Osteoblast (primary cell): ENCODE measurements around the gene NCEH1. TPM values are rescaled to one million over a fixed set of nuclear protein-coding genes. Genes with fewer than 3 reads are reported as not detected.
A peak's percentile ranks its signal among the peaks of the same experiment; 100 is the strongest.
"Not testable (repeated sequence)": the region's sequence is repeated elsewhere in the genome, so short reads cannot be mapped to it uniquely, and the experiment has no call there.

Experiments
- DNase-seq: peaks from one replicate; pipeline ENCODE4 v3.0.0; 2011; ENCODE audit warnings: low spot score, mixed read lengths; ENCODE audit not compliant: insufficient read length; ENCODE audit errors: missing footprints
- H2AFZ ChIP-seq: 2 replicates; pipeline ENCODE4 v1.6.0; 2011; ENCODE audit warnings: mild to moderate bottlenecking, low read length
- H3K27ac ChIP-seq: 2 replicates; pipeline ENCODE4 v1.5.1; 2011; ENCODE audit warnings: mild to moderate bottlenecking, low read depth, low read length, moderate library complexity
- H3K27me3 ChIP-seq: 2 replicates; pipeline ENCODE4 v1.6.0; 2012; ENCODE audit warnings: mild to moderate bottlenecking, control low read depth, inconsistent platforms, low read length, moderate library complexity; ENCODE audit not compliant: insufficient read depth
- H3K36me3 ChIP-seq: 2 replicates; pipeline ENCODE4 v1.5.1; 2011; ENCODE audit warnings: mild to moderate bottlenecking, low read length, control low read depth, moderate library complexity; ENCODE audit not compliant: insufficient read depth
- H3K4me1 ChIP-seq: 2 replicates; pipeline ENCODE4 v1.5.1; 2011; ENCODE audit warnings: mild to moderate bottlenecking, low read length, control low read depth, moderate library complexity; ENCODE audit not compliant: insufficient read depth
- H3K4me2 ChIP-seq: 2 replicates; pipeline ENCODE4 v1.6.0; 2011; ENCODE audit warnings: mild to moderate bottlenecking, low read length; ENCODE audit not compliant: insufficient read depth
- H3K4me3 ChIP-seq: fragments of 200-600 bp; sonication (generic); 3 replicates; pipeline ENCODE4 v1.5.1; 2012; ENCODE audit warnings: mild to moderate bottlenecking, low read length, inconsistent platforms; ENCODE audit not compliant: insufficient read depth
- H3K79me2 ChIP-seq: 2 replicates; pipeline ENCODE4 v1.6.0; 2012; ENCODE audit warnings: mild to moderate bottlenecking, low read length, control low read depth, inconsistent platforms; ENCODE audit not compliant: insufficient read depth
- H3K9me3 ChIP-seq: 2 replicates; pipeline ENCODE4 v1.5.1; 2011; ENCODE audit warnings: low read depth, low read length, control low read depth
- H4K20me1 ChIP-seq: 2 replicates; pipeline ENCODE4 v1.6.0; 2012; ENCODE audit warnings: mild to moderate bottlenecking, low read length, control low read depth; ENCODE audit not compliant: insufficient read depth
- CTCF ChIP-seq: IDR thresholded peaks from 2 replicates; pipeline ENCODE4 v1.5.1; 2011; ENCODE audit warnings: mild to moderate bottlenecking, low read depth, low read length, moderate library complexity; ENCODE audit errors: extremely low read depth
- total RNA-seq: library from RNA; depleted of rRNA; stranded (reverse); fragments of >200 nt; gene quantifications from 2 replicates; pipeline ENCODE4 v1.2.3, GENCODE V29; 2012

NCEH1 gene
- total RNA-seq, 1 donor: 10.9 TPM

GRCh38 chr3:172598904-172599303 is 112.0 kb downstream of the NCEH1 start:
- H4K20me1 ChIP-seq: no peaks in the 10 kb centered on the region
- DNase-seq: no peak

GRCh38 chr3:172596394-172596706 is 114.5 kb downstream of the NCEH1 start:
- TF ChIP-seq CTCF: no peak
- H3K4me3 ChIP-seq: no peak overlapping the region
- H3K4me2 ChIP-seq: peak overlapping the region; percentile 86
- peaks cover 4% of the 10 kb centered on the region for H3K4me1 ChIP-seq
- no peaks in the 10 kb centered on the region for H3K79me2 ChIP-seq
- H2AFZ ChIP-seq: peak overlapping the region; percentile 81
- H3K9me3 ChIP-seq: no peaks in the 10 kb centered on the region
- no peaks in the 10 kb centered on the region for H4K20me1 ChIP-seq
- no peak for DNase-seq
- no peaks in the 10 kb centered on the region for H3K27me3 ChIP-seq
- H3K27ac ChIP-seq: no peak overlapping the region
- H3K36me3 ChIP-seq: no peaks in the 10 kb centered on the region

More at GRCh38 chr3:172598904-172599303, 112.0 kb downstream of the NCEH1 start:
- no peak for TF ChIP-seq CTCF
- H3K79me2 ChIP-seq: no peaks in the 10 kb centered on the region
- no peaks in the 10 kb centered on the region for H3K27me3 ChIP-seq
- H3K4me2 ChIP-seq: no peak overlapping the region
- H3K4me3 ChIP-seq: no peak overlapping the region
- no peak overlapping the region for H3K27ac ChIP-seq
- peaks cover 4% of the 10 kb centered on the region for H3K4me1 ChIP-seq
- H3K36me3 ChIP-seq: no peaks in the 10 kb centered on the region
- no peaks in the 10 kb centered on the region for H3K9me3 ChIP-seq
- H2AFZ ChIP-seq: no peak overlapping the region

GRCh38 chr3:172595664-172596393 is 115.0 kb downstream of the NCEH1 start:
- no peaks in the 10 kb centered on the region for H3K79me2 ChIP-seq
- H3K4me1 ChIP-seq: peaks cover 4% of the 10 kb centered on the region
- H3K9me3 ChIP-seq: no peaks in the 10 kb centered on the region
- H3K4me2 ChIP-seq: peak overlapping the region; percentile 86
- peak; percentile 65 for DNase-seq
- H3K36me3 ChIP-seq: no peaks in the 10 kb centered on the region
- TF ChIP-seq CTCF: peak; percentile 83
- no peaks in the 10 kb centered on the region for H3K27me3 ChIP-seq
- H3K27ac ChIP-seq: peak overlapping the region; percentile 5
- H2AFZ ChIP-seq: peak overlapping the region; percentile 81
- no peaks in the 10 kb centered on the region for H4K20me1 ChIP-seq
- H3K4me3 ChIP-seq: peak overlapping the region; percentile 48

- H3K36me3 ChIP-seq, H4K20me1 ChIP-seq, H3K9me3 ChIP-seq, H3K4me3 ChIP-seq, H3K4me1 ChIP-seq, H3K27me3 ChIP-seq, H2AFZ ChIP-seq, H3K27ac ChIP-seq, H3K79me2 ChIP-seq: not testable (repeated sequence)
- H3K4me2 ChIP-seq: peak overlapping the region; percentile 86
- DNase-seq: peak; percentile 9
These were observed 115.8 kb downstream of the NCEH1 start for GRCh38 chr3:172594900-172595663.
